ENCODE measurements around the gene ABCA10. TPM values are rescaled to one million over a fixed set of nuclear protein-coding genes. Genes with fewer than 3 reads are reported as not detected.

Gene ABCA10
- total and polyA plus RNA-seq, 2 of the 8 experiments (the other 6 are each of a cell fraction or from before 2014, with no cell fraction given) = not detected

DNA sequence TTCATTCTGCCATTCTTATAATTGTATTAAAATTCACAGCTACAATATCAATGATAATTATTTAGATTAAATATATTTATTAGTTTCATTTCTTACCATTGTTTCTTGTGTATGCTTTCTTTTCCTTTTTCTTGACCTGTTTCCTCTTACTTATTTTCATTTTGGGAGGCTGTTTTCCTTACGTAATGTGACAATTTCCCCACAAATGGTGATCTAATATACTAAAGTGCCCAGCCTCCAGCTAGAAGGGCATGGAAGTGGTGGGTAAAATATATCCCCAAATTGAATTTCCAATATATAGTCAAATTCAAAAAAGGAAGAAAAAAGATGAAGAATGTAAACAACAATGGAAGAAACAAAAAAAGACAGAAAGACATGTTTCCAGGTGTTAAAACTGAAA is 85.5 kb downstream of the ABCA10 start (continued):
- TF ChIP-seq, protein P1, sequence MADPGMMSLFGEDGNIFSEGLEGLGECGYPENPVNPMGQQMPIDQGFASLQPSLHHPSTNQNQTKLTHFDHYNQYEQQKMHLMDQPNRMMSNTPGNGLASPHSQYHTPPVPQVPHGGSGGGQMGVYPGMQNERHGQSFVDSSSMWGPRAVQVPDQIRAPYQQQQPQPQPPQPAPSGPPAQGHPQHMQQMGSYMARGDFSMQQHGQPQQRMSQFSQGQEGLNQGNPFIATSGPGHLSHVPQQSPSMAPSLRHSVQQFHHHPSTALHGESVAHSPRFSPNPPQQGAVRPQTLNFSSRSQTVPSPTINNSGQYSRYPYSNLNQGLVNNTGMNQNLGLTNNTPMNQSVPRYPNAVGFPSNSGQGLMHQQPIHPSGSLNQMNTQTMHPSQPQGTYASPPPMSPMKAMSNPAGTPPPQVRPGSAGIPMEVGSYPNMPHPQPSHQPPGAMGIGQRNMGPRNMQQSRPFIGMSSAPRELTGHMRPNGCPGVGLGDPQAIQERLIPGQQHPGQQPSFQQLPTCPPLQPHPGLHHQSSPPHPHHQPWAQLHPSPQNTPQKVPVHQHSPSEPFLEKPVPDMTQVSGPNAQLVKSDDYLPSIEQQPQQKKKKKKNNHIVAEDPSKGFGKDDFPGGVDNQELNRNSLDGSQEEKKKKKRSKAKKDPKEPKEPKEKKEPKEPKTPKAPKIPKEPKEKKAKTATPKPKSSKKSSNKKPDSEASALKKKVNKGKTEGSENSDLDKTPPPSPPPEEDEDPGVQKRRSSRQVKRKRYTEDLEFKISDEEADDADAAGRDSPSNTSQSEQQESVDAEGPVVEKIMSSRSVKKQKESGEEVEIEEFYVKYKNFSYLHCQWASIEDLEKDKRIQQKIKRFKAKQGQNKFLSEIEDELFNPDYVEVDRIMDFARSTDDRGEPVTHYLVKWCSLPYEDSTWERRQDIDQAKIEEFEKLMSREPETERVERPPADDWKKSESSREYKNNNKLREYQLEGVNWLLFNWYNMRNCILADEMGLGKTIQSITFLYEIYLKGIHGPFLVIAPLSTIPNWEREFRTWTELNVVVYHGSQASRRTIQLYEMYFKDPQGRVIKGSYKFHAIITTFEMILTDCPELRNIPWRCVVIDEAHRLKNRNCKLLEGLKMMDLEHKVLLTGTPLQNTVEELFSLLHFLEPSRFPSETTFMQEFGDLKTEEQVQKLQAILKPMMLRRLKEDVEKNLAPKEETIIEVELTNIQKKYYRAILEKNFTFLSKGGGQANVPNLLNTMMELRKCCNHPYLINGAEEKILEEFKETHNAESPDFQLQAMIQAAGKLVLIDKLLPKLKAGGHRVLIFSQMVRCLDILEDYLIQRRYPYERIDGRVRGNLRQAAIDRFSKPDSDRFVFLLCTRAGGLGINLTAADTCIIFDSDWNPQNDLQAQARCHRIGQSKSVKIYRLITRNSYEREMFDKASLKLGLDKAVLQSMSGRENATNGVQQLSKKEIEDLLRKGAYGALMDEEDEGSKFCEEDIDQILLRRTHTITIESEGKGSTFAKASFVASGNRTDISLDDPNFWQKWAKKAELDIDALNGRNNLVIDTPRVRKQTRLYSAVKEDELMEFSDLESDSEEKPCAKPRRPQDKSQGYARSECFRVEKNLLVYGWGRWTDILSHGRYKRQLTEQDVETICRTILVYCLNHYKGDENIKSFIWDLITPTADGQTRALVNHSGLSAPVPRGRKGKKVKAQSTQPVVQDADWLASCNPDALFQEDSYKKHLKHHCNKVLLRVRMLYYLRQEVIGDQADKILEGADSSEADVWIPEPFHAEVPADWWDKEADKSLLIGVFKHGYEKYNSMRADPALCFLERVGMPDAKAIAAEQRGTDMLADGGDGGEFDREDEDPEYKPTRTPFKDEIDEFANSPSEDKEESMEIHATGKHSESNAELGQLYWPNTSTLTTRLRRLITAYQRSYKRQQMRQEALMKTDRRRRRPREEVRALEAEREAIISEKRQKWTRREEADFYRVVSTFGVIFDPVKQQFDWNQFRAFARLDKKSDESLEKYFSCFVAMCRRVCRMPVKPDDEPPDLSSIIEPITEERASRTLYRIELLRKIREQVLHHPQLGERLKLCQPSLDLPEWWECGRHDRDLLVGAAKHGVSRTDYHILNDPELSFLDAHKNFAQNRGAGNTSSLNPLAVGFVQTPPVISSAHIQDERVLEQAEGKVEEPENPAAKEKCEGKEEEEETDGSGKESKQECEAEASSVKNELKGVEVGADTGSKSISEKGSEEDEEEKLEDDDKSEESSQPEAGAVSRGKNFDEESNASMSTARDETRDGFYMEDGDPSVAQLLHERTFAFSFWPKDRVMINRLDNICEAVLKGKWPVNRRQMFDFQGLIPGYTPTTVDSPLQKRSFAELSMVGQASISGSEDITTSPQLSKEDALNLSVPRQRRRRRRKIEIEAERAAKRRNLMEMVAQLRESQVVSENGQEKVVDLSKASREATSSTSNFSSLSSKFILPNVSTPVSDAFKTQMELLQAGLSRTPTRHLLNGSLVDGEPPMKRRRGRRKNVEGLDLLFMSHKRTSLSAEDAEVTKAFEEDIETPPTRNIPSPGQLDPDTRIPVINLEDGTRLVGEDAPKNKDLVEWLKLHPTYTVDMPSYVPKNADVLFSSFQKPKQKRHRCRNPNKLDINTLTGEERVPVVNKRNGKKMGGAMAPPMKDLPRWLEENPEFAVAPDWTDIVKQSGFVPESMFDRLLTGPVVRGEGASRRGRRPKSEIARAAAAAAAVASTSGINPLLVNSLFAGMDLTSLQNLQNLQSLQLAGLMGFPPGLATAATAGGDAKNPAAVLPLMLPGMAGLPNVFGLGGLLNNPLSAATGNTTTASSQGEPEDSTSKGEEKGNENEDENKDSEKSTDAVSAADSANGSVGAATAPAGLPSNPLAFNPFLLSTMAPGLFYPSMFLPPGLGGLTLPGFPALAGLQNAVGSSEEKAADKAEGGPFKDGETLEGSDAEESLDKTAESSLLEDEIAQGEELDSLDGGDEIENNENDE (IDR thresholded peaks at IDR 0.05; ENCODE audit: insufficient replicate concordance, low read length) = no peak
- TF ChIP-seq TEAD4 (IDR thresholded peaks at IDR 0.05; ENCODE audit: low read depth, low read length) = no peak
